Vagina (tissue), 2 donors: ENCODE data around the gene C10orf95. TPM values are rescaled to one million over a fixed set of nuclear protein-coding genes. Genes with fewer than 3 reads are reported as not detected.

Experiments
- DNase-seq, 2 donors: peaks; one replicate each; pipeline ENCODE4 v3.0.0-alpha.2; 2017; ENCODE audit errors: extremely low spot score in 2 of 2
- H3K27ac ChIP-seq: fragments of 200-600 bp; sonication (generic); one replicate; pipeline ENCODE4 v1.5.1; 2019
- H3K27me3 ChIP-seq: fragments of 200-600 bp; sonication (generic); one replicate; pipeline ENCODE4 v1.5.1; 2019
- H3K36me3 ChIP-seq, 2 donors: fragments of 200-600 bp; sonication (generic); one replicate each; pipeline ENCODE4 v1.5.1; 2017 to 2019
- H3K4me1 ChIP-seq: fragments of 200-600 bp; sonication (generic); one replicate; pipeline ENCODE4 v1.5.1; 2019
- H3K4me3 ChIP-seq, 2 donors: fragments of 200-600 bp; sonication (generic); 1 replicate in 1 of 2; 2 replicates in 1 of 2; pipeline ENCODE4 v1.5.1; 2016 to 2019
- H3K9me3 ChIP-seq: fragments of 200-600 bp; sonication (generic); one replicate; pipeline ENCODE4 v1.5.1; 2019
- CTCF ChIP-seq, 3 experiments: fragments of 450-650 bp in 2 of 3; fragments of 200-600 bp in 1 of 3; sonication (generic) in 1 of 3; IDR thresholded peaks; one replicate each; pipeline ENCODE4 v1.5.1; 2017 to 2019; ENCODE audit warnings: antibody characterized with exemption in 3 of 3, mild to moderate bottlenecking in 2 of 3, moderate library complexity in 2 of 3
- POLR2A ChIP-seq, 2 donors: fragments of 450-650 bp; IDR thresholded peaks; one replicate each; pipeline ENCODE4 v1.6.1; 2017; ENCODE audit warnings: antibody characterized with exemption in 2 of 2, mild to moderate bottlenecking in 2 of 2, moderate library complexity in 2 of 2
- POLR2AphosphoS5 ChIP-seq, 2 donors: sonication (generic); formaldehyde crosslinking; IDR thresholded peaks; one replicate each; pipeline ENCODE4 v1.9.0; 2017; ENCODE audit warnings: antibody characterized with exemption in 2 of 2, mild to moderate bottlenecking in 2 of 2, low read depth in 1 of 2; ENCODE audit not compliant: insufficient read depth in 1 of 2
- intact Hi-C: fragments of 100-400 bp; cut with DNase I; formaldehyde crosslinking; loops from one replicate; pipeline ENCODE4 v1.15.1; 2023
- total RNA-seq: library from RNA; depleted of rRNA; stranded (reverse); fragments of >200 nt; gene quantifications from one replicate; pipeline ENCODE4 v1.2.3, GENCODE V29; 2016

C10orf95 gene
- total RNA-seq, 1 donor from 2014 or later: not detected

DNA sequence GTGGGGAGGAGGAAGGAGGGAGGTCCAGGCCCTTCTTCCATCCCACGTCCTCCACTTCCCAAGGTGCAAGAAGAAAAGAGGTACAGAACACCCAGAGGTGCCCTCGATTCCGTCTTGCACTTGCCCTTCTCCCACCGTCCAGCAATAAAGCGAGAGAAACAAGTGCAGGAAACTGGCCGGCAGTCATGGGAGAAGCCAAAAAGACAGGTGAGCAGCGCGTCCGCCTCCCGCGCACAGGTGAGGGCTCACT, 1.3 kb downstream of the C10orf95 start:
- Histone ChIP-seq H3K9me3 (no peaks in the 10 kb centered on the region), H3K4me1 (peaks cover 5% of the 10 kb centered on the region), H3K36me3 (no peaks in the 10 kb centered on the region), H3K27me3 (no peaks in the 10 kb centered on the region), H3K27ac (peak overlapping the region; percentile 62), H3K4me3 (peak overlapping the region; percentile 65 to 91)
- intact Hi-C loops: no loop called here
- no peak for TF ChIP-seq CTCF (IDR thresholded peaks at IDR 0.05)
- TF ChIP-seq POLR2AphosphoS5 (IDR thresholded peaks at IDR 0.05; ENCODE audit: insufficient read depth in 1 of 2, low read depth in 1 of 2): peak in 1 of 2 donors; percentile 35
- DNase-seq: no peak

GRCh38 chr10:102449321-102450123, 1.8 kb downstream of the C10orf95 start:
- no peak for DNase-seq
- peaks cover 5% of the 10 kb centered on the region for H3K4me1 ChIP-seq
- H3K27me3 ChIP-seq: no peaks in the 10 kb centered on the region
- intact Hi-C loops: no loop called here
- H3K9me3 ChIP-seq: no peaks in the 10 kb centered on the region
- H3K27ac ChIP-seq: peak overlapping the region; percentile 62
- H3K4me3 ChIP-seq: peak overlapping the region; percentile 65 to 91
- TF ChIP-seq POLR2A (IDR thresholded peaks at IDR 0.05): no peak
- TF ChIP-seq CTCF (IDR thresholded peaks at IDR 0.05): no peak
- TF ChIP-seq POLR2AphosphoS5 (IDR thresholded peaks at IDR 0.05; ENCODE audit: insufficient read depth in 1 of 2, low read depth in 1 of 2): peak in 1 of 2 donors; percentile 30
- H3K36me3 ChIP-seq: no peaks in the 10 kb centered on the region

- no peak for TF ChIP-seq CTCF (IDR thresholded peaks at IDR 0.05)
- no peak for TF ChIP-seq POLR2AphosphoS5 (IDR thresholded peaks at IDR 0.05; ENCODE audit: insufficient read depth in 1 of 2, low read depth in 1 of 2)
- no peak for TF ChIP-seq POLR2A (IDR thresholded peaks at IDR 0.05)
- H3K36me3 ChIP-seq: no peaks in the 10 kb centered on the region
- H3K4me3 ChIP-seq: no peak overlapping the region
- H3K27me3 ChIP-seq: no peaks in the 10 kb centered on the region
- no peaks in the 10 kb centered on the region for H3K9me3 ChIP-seq
- H3K27ac ChIP-seq: no peak overlapping the region
- intact Hi-C loops: no loop called here
- H3K4me1 ChIP-seq: peaks cover 5% of the 10 kb centered on the region
- DNase-seq: no peak
Measured at GRCh38 chr10:102444851-102445250, 6.5 kb downstream of the C10orf95 start.

- H3K4me1 ChIP-seq: no peaks in the 10 kb centered on the region
- H3K27me3 ChIP-seq: no peaks in the 10 kb centered on the region
- no peak overlapping the region for H3K27ac ChIP-seq
- no peak overlapping the region for H3K4me3 ChIP-seq
- no peaks in the 10 kb centered on the region for H3K9me3 ChIP-seq
- no peak for DNase-seq
- no peaks in the 10 kb centered on the region for H3K36me3 ChIP-seq
- intact Hi-C loops: no loop called here
- TF ChIP-seq POLR2AphosphoS5 (IDR thresholded peaks at IDR 0.05; ENCODE audit: insufficient read depth in 1 of 2, low read depth in 1 of 2): no peak
- no peak for TF ChIP-seq POLR2A (IDR thresholded peaks at IDR 0.05)
- TF ChIP-seq CTCF (IDR thresholded peaks at IDR 0.05): no peak
Measured at GRCh38 chr10:102438374-102438773, 13.0 kb downstream of the C10orf95 start.

DNA sequence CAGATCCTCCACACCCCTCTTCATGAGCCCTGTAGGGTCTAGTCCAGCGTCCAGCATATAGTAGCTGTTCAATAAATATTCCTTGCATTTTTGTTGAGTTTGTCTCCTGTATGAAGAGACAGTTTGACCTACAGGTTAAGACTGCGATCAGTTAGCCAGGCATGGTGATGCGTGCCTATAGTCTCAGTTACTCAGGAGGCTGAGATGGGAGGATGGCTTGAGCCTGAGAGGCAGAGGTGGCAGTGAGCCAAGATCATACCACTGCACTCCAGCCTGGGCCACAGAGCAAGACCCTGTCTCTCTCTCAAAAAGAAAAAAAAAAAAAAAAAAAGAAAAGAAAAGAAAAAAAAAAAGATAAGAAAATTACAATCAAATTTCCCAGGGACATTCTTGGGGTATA, 13.8 kb downstream of the C10orf95 start:
- Histone ChIP-seq H3K27ac (no peak overlapping the region), H3K4me1 (no peaks in the 10 kb centered on the region), H3K36me3 (no peaks in the 10 kb centered on the region), H3K9me3 (no peaks in the 10 kb centered on the region), H3K27me3 (no peaks in the 10 kb centered on the region), H3K4me3 (no peak overlapping the region)
- TF ChIP-seq CTCF (IDR thresholded peaks at IDR 0.05) (no peak), POLR2AphosphoS5 (IDR thresholded peaks at IDR 0.05; ENCODE audit: insufficient read depth in 1 of 2, low read depth in 1 of 2) (no peak), POLR2A (IDR thresholded peaks at IDR 0.05) (no peak)
- DNase-seq: no peak
- intact Hi-C loops: no loop called here
